Upper lobe of left lung (tissue), 4 donors: ENCODE data around the gene RBFOX2.

Source experiments
- POLR2A ChIP-seq, 4 donors: fragments of 450-650 bp; IDR thresholded peaks; one replicate each; pipeline ENCODE4 v1.5.1; 2016 to 2017; ENCODE audit warnings: antibody characterized with exemption in 4 of 4, mild to moderate bottlenecking in 2 of 4
- TF ChIP-seq, protein P1 (sequence below), 6 experiments: fragments of 450-650 bp in 4 of 6; fragments of 200-600 bp in 2 of 6; sonication (generic) in 2 of 6; IDR thresholded peaks; one replicate each; pipeline ENCODE4 v1.5.1; 2016 to 2019; ENCODE audit warnings: antibody characterized with exemption in 6 of 6

DNA sequence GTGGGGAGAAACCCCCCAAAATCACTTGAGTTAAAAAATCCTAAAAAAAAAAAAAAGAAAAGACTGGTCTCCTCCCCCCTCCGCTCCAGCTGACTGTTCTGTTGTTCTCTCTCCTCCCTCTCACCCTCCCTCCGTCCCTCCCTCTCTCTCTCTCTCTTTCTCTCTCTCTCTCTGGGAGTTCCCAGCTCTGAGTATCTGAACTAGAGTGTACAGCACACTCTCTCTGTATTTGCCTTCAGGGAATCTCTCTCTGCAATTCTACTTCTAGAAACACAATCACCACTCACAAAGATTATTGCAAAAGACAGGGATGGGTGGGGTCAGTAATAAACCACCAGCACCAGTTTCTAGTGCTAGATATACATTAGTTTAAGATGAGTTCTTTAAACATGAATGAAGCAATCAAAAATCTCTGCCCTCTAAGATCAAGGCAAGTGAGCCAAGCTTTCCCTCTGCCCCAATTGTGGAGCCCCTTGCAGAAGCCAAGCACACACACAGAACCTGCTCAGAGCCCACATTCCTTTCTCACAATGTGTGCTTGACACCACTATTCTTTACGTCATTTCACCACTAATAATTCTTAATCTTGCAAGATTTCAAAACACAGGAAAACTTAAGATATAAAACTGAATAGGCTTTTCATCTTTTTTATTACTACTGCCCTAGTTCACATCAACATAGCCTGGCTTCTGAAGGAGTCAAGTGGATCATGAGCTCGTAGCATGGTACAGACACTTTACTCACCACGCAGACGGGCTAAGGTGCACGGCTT lies 133.5 kb downstream of the RBFOX2 start:
- TF ChIP-seq, protein P1, sequence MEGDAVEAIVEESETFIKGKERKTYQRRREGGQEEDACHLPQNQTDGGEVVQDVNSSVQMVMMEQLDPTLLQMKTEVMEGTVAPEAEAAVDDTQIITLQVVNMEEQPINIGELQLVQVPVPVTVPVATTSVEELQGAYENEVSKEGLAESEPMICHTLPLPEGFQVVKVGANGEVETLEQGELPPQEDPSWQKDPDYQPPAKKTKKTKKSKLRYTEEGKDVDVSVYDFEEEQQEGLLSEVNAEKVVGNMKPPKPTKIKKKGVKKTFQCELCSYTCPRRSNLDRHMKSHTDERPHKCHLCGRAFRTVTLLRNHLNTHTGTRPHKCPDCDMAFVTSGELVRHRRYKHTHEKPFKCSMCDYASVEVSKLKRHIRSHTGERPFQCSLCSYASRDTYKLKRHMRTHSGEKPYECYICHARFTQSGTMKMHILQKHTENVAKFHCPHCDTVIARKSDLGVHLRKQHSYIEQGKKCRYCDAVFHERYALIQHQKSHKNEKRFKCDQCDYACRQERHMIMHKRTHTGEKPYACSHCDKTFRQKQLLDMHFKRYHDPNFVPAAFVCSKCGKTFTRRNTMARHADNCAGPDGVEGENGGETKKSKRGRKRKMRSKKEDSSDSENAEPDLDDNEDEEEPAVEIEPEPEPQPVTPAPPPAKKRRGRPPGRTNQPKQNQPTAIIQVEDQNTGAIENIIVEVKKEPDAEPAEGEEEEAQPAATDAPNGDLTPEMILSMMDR (IDR thresholded peaks at IDR 0.05) = no peak
- no peak for TF ChIP-seq POLR2A (IDR thresholded peaks at IDR 0.05)
